Motor neuron (in vitro differentiated cells): ENCODE data around the gene AREL1. TPM values are rescaled to one million over a fixed set of nuclear protein-coding genes. Genes with fewer than 3 reads are reported as not detected.

Source experiments
- total RNA-seq, 8 experiments: library from RNA; unstranded; fragments of 300-600 nt; gene quantifications; 2 replicates each; pipeline versions ENCODE4 v1.2.3 to v1.2.4, GENCODE V29; 2022

Gene AREL1
- total RNA-seq, 8 experiments from 2014 or later: 22.1 to 39.9 (median 29.0) TPM

Other genes starting within 250 kb of the AREL1 start
- 100 to 1,000 TPM in 2 of 8 experiments, 10 to 100 TPM in 6; 37.5 to 219 (median 56.2) TPM for gene NPC2, start 219.8 kb downstream of the AREL1 start, total RNA-seq
- gene ISCA2, start 219.3 kb downstream of the AREL1 start, total RNA-seq: 10 to 100 TPM; 14.9 to 30.4 (median 18.9) TPM
- 10 to 100 TPM in 1 of 8 experiments, 1 to 10 TPM in 5, under 1 TPM in 2; 0.46 to 27.0 (median 1.2) TPM for gene LTBP2, start 100.8 kb downstream of the AREL1 start, total RNA-seq
- gene FCF1, start 64 bp upstream of the AREL1 start, total RNA-seq: 10 to 100 TPM; 21.9 to 66.7 (median 43.3) TPM
- gene YLPM1, start 50.2 kb upstream of the AREL1 start, total RNA-seq: 10 to 100 TPM; 38.7 to 95.4 (median 47.5) TPM
- 1 to 10 TPM in 3 of 8 experiments, under 1 TPM in 5; 0.29 to 2.4 (median 0.90) TPM for gene PROX2, start 163.1 kb upstream of the AREL1 start, total RNA-seq
- 100 to 1,000 TPM in 1 of 8 experiments, 10 to 100 TPM in 7; 30.3 to 106 (median 51.6) TPM for gene DLST, start 168.8 kb upstream of the AREL1 start, total RNA-seq
- gene RPS6KL1, start 210.2 kb upstream of the AREL1 start, total RNA-seq: 10 to 100 TPM in 6 of 8 experiments, 1 to 10 TPM in 2; 1.6 to 45.1 (median 29.0) TPM
- 10 to 100 TPM in 2 of 8 experiments, 1 to 10 TPM in 5, under 1 TPM in 1; 0.31 to 36.6 (median 3.2) TPM for gene PGF, start 242.5 kb upstream of the AREL1 start, total RNA-seq